Measurements from ENCODE around the gene CCNJ. TPM values are rescaled to one million over a fixed set of nuclear protein-coding genes. Genes with fewer than 3 reads are reported as not detected.

The CCNJ gene
- total and polyA plus RNA-seq, 9 of the 15 experiments (the other 6 are each of a cell fraction or from before 2014, with no cell fraction given): 0.69 to 15.7 (median 9.2) TPM

DNA sequence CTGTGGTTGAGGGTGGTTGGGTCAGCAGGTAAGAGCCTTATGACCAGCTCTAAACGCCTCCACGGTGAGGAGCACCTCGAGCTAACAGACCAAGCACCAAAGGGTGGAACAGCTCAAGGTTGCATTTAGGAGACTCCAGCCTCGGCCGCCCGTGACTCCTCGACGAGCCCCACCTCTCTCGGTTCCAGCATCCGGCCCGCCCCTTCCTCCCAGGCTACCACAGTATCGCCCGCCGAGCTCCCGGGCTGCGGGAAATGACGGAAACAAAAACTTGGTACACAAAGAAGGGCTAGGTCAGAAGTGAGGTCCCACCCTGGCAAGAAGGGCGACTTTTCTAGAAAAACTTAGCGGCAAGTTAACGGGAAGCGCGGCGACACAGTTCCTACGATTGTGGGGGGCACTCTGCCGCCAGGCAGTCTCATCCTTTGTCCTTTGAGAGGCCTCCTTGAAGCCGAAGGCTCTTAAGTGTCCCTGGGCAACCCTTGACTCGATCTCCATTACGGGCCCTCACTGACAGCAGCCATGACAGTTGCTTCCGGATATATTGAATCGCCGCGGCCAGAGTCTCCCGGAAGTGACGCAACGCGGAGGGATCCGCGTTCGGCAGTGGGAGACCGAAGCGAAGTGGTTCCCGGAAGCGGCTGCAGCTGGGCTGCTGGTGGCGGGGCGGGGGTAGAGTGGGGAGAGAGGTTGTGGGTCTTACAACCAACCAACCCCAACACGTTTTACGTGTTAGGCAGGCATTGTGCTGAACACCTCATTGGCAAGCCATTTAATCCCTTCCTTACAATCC is 46.5 kb downstream of the CCNJ start (continued):
- TF ChIP-seq, protein P1, sequence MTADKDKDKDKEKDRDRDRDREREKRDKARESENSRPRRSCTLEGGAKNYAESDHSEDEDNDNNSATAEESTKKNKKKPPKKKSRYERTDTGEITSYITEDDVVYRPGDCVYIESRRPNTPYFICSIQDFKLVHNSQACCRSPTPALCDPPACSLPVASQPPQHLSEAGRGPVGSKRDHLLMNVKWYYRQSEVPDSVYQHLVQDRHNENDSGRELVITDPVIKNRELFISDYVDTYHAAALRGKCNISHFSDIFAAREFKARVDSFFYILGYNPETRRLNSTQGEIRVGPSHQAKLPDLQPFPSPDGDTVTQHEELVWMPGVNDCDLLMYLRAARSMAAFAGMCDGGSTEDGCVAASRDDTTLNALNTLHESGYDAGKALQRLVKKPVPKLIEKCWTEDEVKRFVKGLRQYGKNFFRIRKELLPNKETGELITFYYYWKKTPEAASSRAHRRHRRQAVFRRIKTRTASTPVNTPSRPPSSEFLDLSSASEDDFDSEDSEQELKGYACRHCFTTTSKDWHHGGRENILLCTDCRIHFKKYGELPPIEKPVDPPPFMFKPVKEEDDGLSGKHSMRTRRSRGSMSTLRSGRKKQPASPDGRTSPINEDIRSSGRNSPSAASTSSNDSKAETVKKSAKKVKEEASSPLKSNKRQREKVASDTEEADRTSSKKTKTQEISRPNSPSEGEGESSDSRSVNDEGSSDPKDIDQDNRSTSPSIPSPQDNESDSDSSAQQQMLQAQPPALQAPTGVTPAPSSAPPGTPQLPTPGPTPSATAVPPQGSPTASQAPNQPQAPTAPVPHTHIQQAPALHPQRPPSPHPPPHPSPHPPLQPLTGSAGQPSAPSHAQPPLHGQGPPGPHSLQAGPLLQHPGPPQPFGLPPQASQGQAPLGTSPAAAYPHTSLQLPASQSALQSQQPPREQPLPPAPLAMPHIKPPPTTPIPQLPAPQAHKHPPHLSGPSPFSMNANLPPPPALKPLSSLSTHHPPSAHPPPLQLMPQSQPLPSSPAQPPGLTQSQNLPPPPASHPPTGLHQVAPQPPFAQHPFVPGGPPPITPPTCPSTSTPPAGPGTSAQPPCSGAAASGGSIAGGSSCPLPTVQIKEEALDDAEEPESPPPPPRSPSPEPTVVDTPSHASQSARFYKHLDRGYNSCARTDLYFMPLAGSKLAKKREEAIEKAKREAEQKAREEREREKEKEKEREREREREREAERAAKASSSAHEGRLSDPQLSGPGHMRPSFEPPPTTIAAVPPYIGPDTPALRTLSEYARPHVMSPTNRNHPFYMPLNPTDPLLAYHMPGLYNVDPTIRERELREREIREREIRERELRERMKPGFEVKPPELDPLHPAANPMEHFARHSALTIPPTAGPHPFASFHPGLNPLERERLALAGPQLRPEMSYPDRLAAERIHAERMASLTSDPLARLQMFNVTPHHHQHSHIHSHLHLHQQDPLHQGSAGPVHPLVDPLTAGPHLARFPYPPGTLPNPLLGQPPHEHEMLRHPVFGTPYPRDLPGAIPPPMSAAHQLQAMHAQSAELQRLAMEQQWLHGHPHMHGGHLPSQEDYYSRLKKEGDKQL (CRISPR knock-in tag; IDR thresholded peaks at IDR 0.05; ENCODE audit: borderline replicate concordance): no peak
- TF ChIP-seq, protein P2, sequence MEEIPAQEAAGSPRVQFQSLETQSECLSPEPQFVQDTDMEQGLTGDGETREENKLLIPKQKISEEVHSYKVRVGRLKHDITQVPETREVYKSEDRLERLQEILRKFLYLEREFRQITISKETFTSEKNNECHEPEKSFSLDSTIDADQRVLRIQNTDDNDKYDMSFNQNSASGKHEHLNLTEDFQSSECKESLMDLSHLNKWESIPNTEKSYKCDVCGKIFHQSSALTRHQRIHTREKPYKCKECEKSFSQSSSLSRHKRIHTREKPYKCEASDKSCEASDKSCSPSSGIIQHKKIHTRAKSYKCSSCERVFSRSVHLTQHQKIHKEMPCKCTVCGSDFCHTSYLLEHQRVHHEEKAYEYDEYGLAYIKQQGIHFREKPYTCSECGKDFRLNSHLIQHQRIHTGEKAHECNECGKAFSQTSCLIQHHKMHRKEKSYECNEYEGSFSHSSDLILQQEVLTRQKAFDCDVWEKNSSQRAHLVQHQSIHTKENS (CRISPR knock-in tag; IDR thresholded peaks at IDR 0.05): no peak
- no peak for TF ChIP-seq CBX5 (IDR thresholded peaks at IDR 0.05; ENCODE audit: borderline replicate concordance, low read depth)
- no peak for TF ChIP-seq ZNF274 (IDR thresholded peaks at IDR 0.05; ENCODE audit: borderline replicate concordance, low read depth, low read length)
- no peak for TF ChIP-seq ZNF41 (CRISPR knock-in tag; conservative IDR thresholded peaks at IDR 0.05)
- TF ChIP-seq, protein P3, sequence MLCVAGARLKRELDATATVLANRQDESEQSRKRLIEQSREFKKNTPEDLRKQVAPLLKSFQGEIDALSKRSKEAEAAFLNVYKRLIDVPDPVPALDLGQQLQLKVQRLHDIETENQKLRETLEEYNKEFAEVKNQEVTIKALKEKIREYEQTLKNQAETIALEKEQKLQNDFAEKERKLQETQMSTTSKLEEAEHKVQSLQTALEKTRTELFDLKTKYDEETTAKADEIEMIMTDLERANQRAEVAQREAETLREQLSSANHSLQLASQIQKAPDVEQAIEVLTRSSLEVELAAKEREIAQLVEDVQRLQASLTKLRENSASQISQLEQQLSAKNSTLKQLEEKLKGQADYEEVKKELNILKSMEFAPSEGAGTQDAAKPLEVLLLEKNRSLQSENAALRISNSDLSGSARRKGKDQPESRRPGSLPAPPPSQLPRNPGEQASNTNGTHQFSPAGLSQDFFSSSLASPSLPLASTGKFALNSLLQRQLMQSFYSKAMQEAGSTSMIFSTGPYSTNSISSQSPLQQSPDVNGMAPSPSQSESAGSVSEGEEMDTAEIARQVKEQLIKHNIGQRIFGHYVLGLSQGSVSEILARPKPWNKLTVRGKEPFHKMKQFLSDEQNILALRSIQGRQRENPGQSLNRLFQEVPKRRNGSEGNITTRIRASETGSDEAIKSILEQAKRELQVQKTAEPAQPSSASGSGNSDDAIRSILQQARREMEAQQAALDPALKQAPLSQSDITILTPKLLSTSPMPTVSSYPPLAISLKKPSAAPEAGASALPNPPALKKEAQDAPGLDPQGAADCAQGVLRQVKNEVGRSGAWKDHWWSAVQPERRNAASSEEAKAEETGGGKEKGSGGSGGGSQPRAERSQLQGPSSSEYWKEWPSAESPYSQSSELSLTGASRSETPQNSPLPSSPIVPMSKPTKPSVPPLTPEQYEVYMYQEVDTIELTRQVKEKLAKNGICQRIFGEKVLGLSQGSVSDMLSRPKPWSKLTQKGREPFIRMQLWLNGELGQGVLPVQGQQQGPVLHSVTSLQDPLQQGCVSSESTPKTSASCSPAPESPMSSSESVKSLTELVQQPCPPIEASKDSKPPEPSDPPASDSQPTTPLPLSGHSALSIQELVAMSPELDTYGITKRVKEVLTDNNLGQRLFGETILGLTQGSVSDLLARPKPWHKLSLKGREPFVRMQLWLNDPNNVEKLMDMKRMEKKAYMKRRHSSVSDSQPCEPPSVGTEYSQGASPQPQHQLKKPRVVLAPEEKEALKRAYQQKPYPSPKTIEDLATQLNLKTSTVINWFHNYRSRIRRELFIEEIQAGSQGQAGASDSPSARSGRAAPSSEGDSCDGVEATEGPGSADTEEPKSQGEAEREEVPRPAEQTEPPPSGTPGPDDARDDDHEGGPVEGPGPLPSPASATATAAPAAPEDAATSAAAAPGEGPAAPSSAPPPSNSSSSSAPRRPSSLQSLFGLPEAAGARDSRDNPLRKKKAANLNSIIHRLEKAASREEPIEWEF (CRISPR knock-in tag; IDR thresholded peaks at IDR 0.05): no peak
- TF ChIP-seq, protein P4, sequence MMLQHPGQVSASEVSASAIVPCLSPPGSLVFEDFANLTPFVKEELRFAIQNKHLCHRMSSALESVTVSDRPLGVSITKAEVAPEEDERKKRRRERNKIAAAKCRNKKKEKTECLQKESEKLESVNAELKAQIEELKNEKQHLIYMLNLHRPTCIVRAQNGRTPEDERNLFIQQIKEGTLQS (IDR thresholded peaks at IDR 0.05): peak; percentile 94
- TF ChIP-seq, protein P4 (CRISPR knock-in tag; conservative IDR thresholded peaks at IDR 0.05): 0 out of 2 replicates have a peak, but pooled peaks have one; percentile 49
- TF ChIP-seq, protein P5, sequence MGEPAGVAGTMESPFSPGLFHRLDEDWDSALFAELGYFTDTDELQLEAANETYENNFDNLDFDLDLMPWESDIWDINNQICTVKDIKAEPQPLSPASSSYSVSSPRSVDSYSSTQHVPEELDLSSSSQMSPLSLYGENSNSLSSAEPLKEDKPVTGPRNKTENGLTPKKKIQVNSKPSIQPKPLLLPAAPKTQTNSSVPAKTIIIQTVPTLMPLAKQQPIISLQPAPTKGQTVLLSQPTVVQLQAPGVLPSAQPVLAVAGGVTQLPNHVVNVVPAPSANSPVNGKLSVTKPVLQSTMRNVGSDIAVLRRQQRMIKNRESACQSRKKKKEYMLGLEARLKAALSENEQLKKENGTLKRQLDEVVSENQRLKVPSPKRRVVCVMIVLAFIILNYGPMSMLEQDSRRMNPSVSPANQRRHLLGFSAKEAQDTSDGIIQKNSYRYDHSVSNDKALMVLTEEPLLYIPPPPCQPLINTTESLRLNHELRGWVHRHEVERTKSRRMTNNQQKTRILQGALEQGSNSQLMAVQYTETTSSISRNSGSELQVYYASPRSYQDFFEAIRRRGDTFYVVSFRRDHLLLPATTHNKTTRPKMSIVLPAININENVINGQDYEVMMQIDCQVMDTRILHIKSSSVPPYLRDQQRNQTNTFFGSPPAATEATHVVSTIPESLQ (CRISPR knock-in tag; IDR thresholded peaks at IDR 0.05): peak; percentile 78; the same call in 1 of the 2 replicates
- TF ChIP-seq TAL1 (IDR thresholded peaks at IDR 0.05): no peak
- no peak for TF ChIP-seq PURB (CRISPR knock-in tag; IDR thresholded peaks at IDR 0.05; ENCODE audit: low read depth)

Data from K562 (cell line).